K562 (cell line): ENCODE results near the gene VLDLR.
"Not testable (repeated sequence)": the region's sequence is repeated elsewhere in the genome, so short reads cannot be mapped to it uniquely, and the experiment has no call there.

Source experiments
- CEBPB ChIP-seq: fragments of 450-650 bp; IDR thresholded peaks from 2 replicates; pipeline ENCODE4 v1.6.1; 2016; ENCODE audit warnings: missing genetic modification characterization, missing compliant biosample characterization
- CREB1 ChIP-seq, 2 experiments: sonication (generic) in 1 of 2; formaldehyde crosslinking in 1 of 2; IDR thresholded peaks; 2 replicates each; pipeline versions ENCODE4 v1.6.1 to v1.8.0; 2012 to 2022; ENCODE audit warnings: inconsistent platforms in 1 of 2, mild to moderate bottlenecking in 1 of 2, missing genetic modification reagents in 1 of 2, moderate library complexity in 1 of 2
- RAD21 ChIP-seq, 2 experiments: fragments of 250-450 bp in 1 of 2; fragments of 450-650 bp in 1 of 2; sonication (Bioruptor Pico) in 1 of 2; formaldehyde crosslinking in 1 of 2; IDR thresholded peaks in 1 of 2; conservative IDR thresholded peaks in 1 of 2; 2 replicates each; pipeline versions ENCODE4 v1.4.0 to v1.8.0; 2020 to 2022; ENCODE audit warnings: mild to moderate bottlenecking in 2 of 2, moderate library complexity in 1 of 2
- RBM15 ChIP-seq: fragments of 200-400 bp; formaldehyde crosslinking; IDR thresholded peaks from 2 replicates; pipeline ENCODE4 v1.6.1; 2018; ENCODE audit warnings: mild to moderate bottlenecking, low read length, moderate library complexity; ENCODE audit not compliant: insufficient read depth
- ZNF282 ChIP-seq: sonication (generic); formaldehyde crosslinking; IDR thresholded peaks from 2 replicates; pipeline ENCODE4 v1.8.1; 2023; ENCODE audit warnings: missing genetic modification reagents
- ZNF583 ChIP-seq: fragments of 250-450 bp; sonication (Bioruptor Pico); IDR thresholded peaks from 2 replicates; pipeline ENCODE4 v1.4.0; 2020
- TF ChIP-seq, protein P1 (sequence below): fragments of 450-650 bp; IDR thresholded peaks from 2 replicates; pipeline ENCODE4 v1.6.1; 2016; ENCODE audit warnings: missing biosample characterization, missing genetic modification characterization
- TF ChIP-seq, protein P2 (sequence below), 3 experiments: IDR thresholded peaks in 2 of 3; conservative IDR thresholded peaks in 1 of 3; 2 replicates each; pipeline ENCODE4 v1.5.1; 2011 to 2012; ENCODE audit warnings: low read length in 3 of 3, mild to moderate bottlenecking in 3 of 3, control low read depth in 2 of 3, improper control_type of control experiment in 1 of 3, inconsistent platforms in 1 of 3, low read depth in 1 of 3, mixed read lengths in 1 of 3, moderate library complexity in 1 of 3; ENCODE audit not compliant: insufficient read depth in 2 of 3

DNA sequence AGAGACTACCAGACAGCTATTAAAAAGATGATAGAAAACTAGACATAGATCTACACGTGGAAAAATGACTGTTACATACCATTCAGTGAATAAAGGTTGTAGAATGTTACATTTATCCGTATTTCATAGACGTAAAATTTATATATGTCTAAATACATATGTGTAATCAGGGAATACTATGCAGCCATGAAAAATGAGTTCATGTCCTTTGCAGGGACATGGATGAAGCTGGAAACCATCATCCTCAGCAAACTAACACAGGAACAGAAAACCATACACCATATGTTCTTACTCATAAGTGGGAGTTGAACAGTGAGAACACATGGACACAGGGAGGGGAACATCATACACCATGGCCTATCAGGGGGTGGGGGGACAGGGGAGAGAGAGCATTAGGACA lies 85.7 kb downstream of the VLDLR start:
- TF ChIP-seq, protein P1, sequence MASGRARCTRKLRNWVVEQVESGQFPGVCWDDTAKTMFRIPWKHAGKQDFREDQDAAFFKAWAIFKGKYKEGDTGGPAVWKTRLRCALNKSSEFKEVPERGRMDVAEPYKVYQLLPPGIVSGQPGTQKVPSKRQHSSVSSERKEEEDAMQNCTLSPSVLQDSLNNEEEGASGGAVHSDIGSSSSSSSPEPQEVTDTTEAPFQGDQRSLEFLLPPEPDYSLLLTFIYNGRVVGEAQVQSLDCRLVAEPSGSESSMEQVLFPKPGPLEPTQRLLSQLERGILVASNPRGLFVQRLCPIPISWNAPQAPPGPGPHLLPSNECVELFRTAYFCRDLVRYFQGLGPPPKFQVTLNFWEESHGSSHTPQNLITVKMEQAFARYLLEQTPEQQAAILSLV: not testable (repeated sequence)
- not testable (repeated sequence) for TF ChIP-seq ZNF583; RAD21 (CRISPR knock-in tag; conservative IDR thresholded peaks at IDR 0.05 in 1 of 2, IDR thresholded peaks at IDR 0.05 in 1 of 2); CREB1 (IDR thresholded peaks at IDR 0.05); CREB1 (CRISPR knock-in tag; IDR thresholded peaks at IDR 0.05); CEBPB (tag); RBM15; ZNF282 (CRISPR knock-in tag)
- TF ChIP-seq, protein P2, sequence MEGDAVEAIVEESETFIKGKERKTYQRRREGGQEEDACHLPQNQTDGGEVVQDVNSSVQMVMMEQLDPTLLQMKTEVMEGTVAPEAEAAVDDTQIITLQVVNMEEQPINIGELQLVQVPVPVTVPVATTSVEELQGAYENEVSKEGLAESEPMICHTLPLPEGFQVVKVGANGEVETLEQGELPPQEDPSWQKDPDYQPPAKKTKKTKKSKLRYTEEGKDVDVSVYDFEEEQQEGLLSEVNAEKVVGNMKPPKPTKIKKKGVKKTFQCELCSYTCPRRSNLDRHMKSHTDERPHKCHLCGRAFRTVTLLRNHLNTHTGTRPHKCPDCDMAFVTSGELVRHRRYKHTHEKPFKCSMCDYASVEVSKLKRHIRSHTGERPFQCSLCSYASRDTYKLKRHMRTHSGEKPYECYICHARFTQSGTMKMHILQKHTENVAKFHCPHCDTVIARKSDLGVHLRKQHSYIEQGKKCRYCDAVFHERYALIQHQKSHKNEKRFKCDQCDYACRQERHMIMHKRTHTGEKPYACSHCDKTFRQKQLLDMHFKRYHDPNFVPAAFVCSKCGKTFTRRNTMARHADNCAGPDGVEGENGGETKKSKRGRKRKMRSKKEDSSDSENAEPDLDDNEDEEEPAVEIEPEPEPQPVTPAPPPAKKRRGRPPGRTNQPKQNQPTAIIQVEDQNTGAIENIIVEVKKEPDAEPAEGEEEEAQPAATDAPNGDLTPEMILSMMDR (IDR thresholded peaks at IDR 0.05 in 2 of 3, conservative IDR thresholded peaks at IDR 0.05 in 1 of 3; ENCODE audit: insufficient read depth in 2 of 3, low read depth in 1 of 3, low read length in 3 of 3): not testable (repeated sequence)
